ENCODE results near the gene FARP1. TPM values are rescaled to one million over a fixed set of nuclear protein-coding genes. Genes with fewer than 3 reads are reported as not detected.

The FARP1 gene
- total and polyA plus RNA-seq, 2 of the 8 experiments (the other 6 are each of a cell fraction or from before 2014, with no cell fraction given), result 24.7 to 104 TPM

DNA sequence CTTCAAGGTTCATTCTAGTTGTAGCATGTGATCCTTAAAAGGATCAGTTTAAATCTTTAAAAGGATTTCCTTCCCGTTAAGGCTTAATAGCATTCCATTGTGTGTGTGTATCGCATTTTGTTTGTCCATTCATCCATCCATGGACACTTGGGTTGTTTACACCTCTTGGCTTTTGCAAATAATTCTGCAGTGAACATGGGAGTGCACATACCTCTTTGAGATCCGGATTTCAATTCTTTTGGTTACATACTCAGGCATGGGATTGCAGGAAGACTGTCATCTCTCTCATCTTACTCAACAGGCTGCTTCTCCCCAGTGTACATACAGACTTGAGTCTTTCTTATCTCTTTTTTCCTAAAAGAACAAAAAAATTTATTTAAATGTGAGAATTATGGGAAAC lies 32.9 kb downstream of the FARP1 start (continued):
- TF ChIP-seq, protein P1, sequence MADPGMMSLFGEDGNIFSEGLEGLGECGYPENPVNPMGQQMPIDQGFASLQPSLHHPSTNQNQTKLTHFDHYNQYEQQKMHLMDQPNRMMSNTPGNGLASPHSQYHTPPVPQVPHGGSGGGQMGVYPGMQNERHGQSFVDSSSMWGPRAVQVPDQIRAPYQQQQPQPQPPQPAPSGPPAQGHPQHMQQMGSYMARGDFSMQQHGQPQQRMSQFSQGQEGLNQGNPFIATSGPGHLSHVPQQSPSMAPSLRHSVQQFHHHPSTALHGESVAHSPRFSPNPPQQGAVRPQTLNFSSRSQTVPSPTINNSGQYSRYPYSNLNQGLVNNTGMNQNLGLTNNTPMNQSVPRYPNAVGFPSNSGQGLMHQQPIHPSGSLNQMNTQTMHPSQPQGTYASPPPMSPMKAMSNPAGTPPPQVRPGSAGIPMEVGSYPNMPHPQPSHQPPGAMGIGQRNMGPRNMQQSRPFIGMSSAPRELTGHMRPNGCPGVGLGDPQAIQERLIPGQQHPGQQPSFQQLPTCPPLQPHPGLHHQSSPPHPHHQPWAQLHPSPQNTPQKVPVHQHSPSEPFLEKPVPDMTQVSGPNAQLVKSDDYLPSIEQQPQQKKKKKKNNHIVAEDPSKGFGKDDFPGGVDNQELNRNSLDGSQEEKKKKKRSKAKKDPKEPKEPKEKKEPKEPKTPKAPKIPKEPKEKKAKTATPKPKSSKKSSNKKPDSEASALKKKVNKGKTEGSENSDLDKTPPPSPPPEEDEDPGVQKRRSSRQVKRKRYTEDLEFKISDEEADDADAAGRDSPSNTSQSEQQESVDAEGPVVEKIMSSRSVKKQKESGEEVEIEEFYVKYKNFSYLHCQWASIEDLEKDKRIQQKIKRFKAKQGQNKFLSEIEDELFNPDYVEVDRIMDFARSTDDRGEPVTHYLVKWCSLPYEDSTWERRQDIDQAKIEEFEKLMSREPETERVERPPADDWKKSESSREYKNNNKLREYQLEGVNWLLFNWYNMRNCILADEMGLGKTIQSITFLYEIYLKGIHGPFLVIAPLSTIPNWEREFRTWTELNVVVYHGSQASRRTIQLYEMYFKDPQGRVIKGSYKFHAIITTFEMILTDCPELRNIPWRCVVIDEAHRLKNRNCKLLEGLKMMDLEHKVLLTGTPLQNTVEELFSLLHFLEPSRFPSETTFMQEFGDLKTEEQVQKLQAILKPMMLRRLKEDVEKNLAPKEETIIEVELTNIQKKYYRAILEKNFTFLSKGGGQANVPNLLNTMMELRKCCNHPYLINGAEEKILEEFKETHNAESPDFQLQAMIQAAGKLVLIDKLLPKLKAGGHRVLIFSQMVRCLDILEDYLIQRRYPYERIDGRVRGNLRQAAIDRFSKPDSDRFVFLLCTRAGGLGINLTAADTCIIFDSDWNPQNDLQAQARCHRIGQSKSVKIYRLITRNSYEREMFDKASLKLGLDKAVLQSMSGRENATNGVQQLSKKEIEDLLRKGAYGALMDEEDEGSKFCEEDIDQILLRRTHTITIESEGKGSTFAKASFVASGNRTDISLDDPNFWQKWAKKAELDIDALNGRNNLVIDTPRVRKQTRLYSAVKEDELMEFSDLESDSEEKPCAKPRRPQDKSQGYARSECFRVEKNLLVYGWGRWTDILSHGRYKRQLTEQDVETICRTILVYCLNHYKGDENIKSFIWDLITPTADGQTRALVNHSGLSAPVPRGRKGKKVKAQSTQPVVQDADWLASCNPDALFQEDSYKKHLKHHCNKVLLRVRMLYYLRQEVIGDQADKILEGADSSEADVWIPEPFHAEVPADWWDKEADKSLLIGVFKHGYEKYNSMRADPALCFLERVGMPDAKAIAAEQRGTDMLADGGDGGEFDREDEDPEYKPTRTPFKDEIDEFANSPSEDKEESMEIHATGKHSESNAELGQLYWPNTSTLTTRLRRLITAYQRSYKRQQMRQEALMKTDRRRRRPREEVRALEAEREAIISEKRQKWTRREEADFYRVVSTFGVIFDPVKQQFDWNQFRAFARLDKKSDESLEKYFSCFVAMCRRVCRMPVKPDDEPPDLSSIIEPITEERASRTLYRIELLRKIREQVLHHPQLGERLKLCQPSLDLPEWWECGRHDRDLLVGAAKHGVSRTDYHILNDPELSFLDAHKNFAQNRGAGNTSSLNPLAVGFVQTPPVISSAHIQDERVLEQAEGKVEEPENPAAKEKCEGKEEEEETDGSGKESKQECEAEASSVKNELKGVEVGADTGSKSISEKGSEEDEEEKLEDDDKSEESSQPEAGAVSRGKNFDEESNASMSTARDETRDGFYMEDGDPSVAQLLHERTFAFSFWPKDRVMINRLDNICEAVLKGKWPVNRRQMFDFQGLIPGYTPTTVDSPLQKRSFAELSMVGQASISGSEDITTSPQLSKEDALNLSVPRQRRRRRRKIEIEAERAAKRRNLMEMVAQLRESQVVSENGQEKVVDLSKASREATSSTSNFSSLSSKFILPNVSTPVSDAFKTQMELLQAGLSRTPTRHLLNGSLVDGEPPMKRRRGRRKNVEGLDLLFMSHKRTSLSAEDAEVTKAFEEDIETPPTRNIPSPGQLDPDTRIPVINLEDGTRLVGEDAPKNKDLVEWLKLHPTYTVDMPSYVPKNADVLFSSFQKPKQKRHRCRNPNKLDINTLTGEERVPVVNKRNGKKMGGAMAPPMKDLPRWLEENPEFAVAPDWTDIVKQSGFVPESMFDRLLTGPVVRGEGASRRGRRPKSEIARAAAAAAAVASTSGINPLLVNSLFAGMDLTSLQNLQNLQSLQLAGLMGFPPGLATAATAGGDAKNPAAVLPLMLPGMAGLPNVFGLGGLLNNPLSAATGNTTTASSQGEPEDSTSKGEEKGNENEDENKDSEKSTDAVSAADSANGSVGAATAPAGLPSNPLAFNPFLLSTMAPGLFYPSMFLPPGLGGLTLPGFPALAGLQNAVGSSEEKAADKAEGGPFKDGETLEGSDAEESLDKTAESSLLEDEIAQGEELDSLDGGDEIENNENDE (IDR thresholded peaks at IDR 0.05; ENCODE audit: insufficient replicate concordance, low read length), result no peak
- TF ChIP-seq CBX5 (IDR thresholded peaks at IDR 0.05; ENCODE audit: low read depth, low read length), result no peak

Measured in H1 (cell line).